ENCODE measurements around the gene XRN2.

DNA sequence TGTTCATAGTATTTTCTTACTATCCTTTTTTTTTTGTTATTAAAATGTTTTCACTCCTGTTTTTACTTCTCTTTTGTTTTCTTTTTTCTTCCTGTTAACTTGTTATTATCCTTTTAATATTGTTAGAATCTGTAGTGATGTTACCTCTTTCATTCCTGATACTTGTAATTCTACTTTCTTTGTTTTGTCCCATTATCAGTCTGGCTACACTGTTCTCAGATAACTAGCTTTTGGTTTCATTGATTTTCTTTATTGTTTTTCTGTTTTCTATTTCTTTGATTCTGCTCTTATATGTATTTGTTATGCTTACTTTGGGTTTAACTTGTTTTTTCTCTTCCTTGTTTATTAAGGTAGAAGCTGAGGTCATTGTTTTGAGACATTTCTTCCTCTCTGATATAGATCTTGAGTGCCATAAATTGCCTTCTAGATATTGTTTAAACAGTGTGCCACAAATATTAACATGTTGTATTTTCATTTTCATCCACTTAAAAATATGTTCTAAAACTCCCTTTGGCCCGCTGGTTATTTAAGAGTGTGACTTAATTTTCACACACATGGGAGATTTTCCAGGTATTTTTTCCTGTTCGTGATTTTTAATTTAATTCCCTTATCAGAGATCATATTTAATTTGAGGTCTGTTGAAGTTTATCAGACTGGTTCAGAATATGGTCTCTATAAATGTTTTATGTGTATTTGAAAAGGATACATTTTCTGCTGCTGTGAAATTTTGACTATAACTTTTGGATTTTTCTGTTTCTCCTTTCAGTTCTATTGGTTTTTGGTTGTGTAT lies 6.7 kb downstream of the XRN2 start:
- TF ChIP-seq CTCF (IDR thresholded peaks at IDR 0.05) (no peak), POLR2A (IDR thresholded peaks at IDR 0.05) (no peak)

Data from adrenal gland (tissue), 5 donors.